ENCODE measurements around the gene LHFPL6.

LHFPL6 gene

DNA sequence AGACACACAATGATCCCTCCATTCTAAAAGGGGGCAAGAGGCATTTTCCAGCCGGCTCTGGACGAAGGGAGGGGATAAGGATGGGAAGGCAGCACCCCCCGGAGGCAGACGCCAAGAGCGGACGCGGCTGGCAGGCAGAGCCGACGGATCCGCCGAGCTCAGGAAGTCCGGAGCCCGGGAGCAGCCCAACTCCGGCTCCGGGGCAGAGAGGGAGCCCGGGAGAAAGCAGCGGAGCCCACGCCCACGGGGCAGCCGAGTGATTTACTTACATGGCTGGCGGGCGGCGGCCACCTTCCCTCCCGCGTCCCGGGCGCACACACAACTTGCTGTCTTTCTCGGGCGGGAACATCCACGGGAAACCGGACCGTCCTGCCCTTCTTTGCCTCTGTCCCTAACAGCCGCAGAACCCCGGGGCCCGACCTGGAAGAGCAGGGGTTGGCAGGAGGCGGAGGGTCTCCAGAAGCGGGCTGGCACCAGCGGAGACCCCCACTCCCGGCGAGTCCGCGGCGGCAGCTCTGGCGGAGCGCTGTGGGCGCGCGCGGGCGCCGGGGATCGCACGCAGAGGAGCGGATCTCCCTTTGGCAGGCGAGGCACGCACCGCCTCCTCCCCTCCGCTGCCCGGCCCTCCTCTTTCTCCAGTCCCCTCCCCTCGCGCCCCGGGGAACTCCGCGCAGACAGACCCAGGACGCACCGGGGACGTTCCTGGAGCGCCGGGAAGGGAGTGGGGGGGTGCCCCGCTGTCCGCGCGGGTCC lies at the start of gene LHFPL6:
LHFPL6 (minus strand) TSS at position 580 of the 753 bp plus-strand sequence.
- peak; percentile 64 for DNase-seq (ENCODE audit: insufficient read length, low spot score)
- no peak for FAIRE-seq

DNA sequence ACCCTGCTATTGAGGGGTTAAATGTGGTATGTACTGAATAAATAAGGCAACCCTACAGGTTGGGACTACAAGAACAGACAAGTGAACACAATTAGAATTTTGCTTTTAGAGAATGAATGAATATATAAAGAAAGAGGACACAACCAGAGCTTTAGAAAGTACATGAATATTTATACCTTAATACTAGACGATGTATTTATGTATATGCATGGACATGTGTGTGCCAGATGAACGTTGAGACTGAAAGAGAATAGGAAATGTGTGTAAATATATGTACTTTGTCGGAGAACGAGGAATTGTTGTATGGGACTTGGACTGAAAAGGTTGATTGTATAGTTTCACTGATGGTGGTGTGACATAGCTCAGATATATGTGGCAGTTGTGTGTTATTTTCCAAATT lies 43.1 kb upstream of the LHFPL6 start:
- no peak for DNase-seq (ENCODE audit: insufficient read length, low spot score)
- no peak for FAIRE-seq

DNA sequence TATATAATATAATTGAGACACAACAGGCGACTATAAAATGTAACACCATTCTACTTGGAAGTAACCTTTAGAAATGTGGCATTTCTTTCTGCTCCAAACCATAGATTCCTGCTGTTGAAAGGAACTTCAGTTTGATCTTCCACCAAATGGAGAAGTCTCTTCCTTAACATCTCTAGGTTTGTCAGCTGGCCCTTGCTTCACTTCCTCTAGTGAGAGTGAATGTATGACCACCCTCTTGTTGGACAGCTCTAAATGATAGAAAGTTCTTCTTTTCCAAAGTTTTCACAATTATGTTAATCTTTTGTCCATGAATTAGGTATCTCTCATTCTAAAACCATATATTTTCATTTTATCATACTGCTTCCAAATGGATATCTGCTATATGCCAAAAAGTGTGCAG lies 38.7 kb upstream of the LHFPL6 start:
- DNase-seq (ENCODE audit: insufficient read length, low spot score), result no peak

DNA sequence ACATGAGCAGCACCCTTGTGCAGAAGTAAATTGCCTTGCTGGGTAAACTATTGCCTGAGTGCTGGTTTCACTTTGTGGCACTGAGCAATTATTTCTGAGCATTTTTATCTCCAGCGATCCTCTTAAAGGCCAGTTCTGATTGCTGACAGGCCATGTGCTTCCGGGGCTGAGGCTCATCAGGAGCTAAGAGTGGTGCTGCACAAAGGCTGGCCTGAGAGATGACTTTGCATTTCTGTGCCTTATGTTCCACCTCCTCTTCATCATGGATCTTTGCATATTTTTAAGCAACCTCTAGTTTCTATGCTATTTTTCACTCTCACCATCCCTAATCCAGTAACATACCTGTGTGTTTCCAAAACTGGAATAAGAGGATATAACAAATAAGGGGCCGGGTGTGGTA lies 34.9 kb upstream of the LHFPL6 start:
- no peak for FAIRE-seq
- no peak for DNase-seq (ENCODE audit: insufficient read length, low spot score)

More for the DNA sequence above, 38.7 kb upstream of the LHFPL6 start:
- no peak for FAIRE-seq

DNA sequence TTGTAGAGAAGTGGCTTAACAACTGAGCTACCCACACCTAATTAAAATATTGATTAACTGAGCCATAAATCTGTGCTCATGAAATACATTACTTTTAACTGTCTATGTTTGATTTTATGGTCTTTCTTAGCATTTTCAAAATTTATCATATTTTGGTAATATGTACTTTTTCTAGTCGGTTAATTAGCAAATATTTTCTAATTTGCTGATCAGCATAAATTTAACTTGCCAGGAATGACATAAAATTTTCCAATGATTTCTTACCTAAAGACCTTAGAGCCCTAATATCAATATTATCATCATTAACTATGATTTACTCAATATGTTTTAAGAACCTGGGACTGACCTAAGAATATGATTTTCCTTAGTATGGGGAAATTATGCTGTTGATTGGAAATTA lies 32.6 kb upstream of the LHFPL6 start:
- DNase-seq (ENCODE audit: insufficient read length, low spot score) (no peak), FAIRE-seq (no peak)

DNA sequence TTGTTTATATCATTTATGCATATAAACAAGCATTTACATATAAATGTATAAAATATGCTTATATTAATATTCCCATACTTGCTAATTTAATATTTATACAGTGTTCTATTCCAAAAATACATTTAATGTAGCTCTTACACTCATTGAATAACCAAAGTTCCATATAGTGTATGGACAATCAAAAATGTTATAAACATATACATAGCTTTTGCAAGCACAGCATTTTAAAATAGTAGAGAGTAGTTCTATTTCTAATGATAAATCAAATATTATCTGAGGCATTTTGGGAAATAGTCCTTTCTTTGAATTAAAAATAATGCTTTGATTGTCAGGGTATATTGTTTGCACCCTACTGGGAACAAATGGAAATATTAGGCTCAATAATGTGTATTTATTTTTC lies 30.0 kb upstream of the LHFPL6 start:
- no peak for DNase-seq (ENCODE audit: insufficient read length, low spot score)
- no peak for FAIRE-seq

DNA sequence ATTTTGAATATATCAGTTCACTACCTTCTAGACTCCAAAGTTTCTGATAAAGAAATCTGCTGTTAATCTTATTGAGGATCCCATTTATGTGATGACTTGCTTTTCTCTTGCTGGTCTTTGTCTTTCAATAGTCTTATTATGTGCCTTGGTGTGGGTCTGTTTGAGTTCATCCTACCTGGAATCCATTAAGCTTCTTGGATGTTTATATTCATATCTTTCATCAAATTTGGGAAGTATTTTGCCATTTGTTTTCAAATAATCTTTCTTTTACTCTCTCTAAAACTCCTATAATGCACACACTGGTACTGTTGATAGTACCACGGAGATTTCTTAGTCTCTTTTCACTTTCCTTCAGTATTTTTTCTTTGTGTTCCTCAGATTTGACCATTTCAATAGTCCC lies 28.3 kb upstream of the LHFPL6 start:
- FAIRE-seq, result no peak

DNA sequence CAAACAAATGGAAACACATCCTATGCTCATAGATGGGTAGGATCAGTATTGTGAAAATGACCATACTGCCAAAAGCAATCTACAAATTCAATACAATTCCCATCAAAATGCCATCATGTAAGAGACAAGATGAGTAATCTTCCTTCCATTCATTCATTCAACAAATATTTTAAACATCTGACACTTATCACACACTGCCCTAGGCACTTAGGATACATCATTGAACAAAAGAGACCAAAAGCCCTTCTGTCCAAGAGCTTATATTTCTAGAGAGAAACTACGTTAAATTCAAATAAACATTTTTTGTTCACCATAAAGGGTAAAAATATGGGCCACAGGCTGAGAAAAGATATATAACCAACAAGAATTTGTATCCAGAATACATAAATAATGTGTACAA lies 20.5 kb upstream of the LHFPL6 start:
- FAIRE-seq (no peak), DNase-seq (ENCODE audit: insufficient read length, low spot score) (no peak)

More for the DNA sequence above, 28.3 kb upstream of the LHFPL6 start:
- DNase-seq (ENCODE audit: insufficient read length, low spot score), result no peak

DNA sequence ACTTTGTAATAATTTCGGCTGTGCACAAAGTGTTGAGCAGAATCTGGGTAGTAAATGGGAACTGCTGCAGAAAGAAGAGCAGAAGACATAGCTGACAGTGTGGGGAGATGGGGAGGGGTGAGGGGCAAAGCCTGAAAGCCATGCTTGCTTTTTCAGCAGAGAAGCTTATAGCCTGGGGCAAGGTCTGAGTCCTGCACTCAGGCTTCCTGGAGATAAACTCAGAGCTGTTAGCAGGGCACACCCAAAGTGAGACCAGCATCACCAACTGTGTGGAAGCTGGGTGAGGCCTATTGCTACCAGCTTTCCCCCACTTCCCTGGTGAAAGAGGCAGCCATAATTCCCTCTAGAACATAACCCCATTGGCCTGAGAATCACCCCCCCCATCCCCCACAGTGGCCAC lies 15.6 kb upstream of the LHFPL6 start:
- no peak for DNase-seq (ENCODE audit: insufficient read length, low spot score)
- no peak for FAIRE-seq

DNA sequence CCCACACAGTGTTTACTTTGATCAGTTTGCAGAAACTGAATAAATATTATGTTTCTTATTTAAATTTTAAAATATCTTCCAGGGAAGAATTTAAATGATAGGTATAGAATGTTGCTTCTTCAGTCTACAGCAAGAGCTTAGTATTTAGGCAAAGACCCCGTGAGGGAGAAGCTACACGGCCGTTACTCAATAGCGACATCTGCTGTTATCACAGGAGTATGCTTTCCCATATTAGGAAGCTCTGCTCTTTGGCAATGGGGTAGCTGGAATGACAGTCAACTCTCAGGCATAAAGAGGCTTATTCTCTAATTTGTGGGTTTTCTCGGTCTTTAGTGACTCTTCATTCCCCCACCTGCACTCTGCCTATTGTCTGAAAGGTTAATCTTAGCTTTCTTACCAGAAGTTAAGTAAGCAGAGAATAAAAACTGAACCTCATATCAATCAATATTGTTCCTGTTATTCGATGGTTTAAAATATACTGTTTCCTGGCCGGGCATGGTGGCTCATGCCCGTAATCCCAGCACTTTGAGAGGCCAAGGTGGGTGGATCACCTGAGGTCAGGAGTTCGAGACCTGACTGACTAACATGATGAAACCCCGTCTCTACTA lies 13.2 kb upstream of the LHFPL6 start:
- DNase-seq (ENCODE audit: insufficient read length, low spot score), result peak; percentile 51
- no peak for FAIRE-seq

DNA sequence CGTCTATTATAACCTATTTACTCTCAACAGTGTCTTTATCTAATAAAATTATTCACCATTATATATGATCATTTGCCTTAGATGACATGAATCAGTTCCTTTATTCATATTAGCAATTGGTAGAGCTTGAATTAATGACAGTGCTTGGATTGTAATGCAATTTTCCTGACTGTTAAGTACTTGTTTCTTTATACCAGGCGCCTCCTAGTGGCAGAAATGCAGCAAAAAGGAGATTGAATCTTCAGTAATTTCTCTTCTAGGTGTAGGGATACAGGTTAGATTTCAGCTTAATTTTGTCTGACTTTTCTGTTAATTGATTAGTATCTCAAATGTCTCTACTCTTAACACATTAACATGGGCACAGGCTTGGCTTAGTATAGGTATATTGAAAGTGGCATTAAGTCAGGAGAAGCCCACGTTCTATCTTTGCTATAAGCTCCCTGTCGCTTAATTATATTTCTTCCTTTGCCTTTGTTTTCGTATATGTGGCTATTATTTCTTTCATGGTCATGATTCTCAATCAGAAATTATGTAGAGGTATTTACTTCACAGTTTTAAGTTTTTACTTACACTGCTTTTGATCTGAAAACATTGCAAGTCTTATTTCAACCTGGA lies 9.1 kb upstream of the LHFPL6 start:
- peak; percentile 23 for DNase-seq (ENCODE audit: insufficient read length, low spot score)
- FAIRE-seq, result no peak

DNA sequence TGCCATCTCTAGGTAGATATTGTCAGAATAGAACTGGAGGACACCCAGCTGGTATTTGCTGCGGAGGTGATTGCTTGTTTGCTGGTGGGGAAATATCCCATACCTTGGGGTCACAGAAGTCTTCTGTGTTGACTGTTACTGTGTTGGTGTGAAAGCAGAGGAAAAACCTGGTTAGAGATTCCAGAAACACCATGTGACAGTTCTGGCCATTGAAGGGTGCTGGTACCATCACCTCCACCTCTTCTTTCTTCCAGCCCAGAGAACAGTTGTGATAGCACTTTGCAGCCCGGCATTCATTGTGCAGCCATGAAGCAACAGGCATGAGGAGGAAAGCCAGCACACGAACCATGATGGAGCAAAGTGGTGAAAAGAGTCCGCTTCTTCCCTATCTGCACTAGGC lies 4.9 kb upstream of the LHFPL6 start:
- FAIRE-seq, result no peak
- no peak for DNase-seq (ENCODE audit: insufficient read length, low spot score)

DNA sequence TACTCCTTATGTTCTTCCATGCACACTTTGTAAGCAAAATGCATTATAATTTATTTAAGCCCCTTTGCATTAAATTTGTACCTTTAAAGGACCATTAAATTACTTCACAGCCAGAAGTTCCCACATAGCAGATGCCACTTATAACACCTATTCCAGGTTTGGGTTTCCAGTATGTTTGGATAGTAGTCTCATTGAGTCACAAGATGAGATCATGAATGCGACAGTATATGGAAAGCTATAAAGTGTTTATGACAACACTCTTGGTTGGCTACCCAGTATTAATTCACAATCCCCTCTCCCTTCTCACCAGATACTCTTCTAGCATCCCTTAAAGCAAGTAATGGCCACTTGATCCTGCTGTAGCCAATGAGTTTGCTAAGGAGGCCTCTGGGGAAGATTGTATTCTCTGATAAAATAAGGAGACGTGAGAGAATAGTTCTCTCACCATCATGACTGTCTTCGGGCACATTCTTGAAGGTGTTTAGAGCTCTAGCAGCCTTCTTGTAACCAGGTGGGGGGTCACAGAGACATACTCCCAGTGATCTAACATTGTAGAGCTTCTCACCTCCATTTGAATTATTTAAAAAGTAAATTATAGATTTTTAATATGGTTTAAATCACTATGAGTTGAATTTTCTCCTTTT lies 2.8 kb upstream of the LHFPL6 start:
- FAIRE-seq (no peak), DNase-seq (ENCODE audit: insufficient read length, low spot score) (no peak)

DNA sequence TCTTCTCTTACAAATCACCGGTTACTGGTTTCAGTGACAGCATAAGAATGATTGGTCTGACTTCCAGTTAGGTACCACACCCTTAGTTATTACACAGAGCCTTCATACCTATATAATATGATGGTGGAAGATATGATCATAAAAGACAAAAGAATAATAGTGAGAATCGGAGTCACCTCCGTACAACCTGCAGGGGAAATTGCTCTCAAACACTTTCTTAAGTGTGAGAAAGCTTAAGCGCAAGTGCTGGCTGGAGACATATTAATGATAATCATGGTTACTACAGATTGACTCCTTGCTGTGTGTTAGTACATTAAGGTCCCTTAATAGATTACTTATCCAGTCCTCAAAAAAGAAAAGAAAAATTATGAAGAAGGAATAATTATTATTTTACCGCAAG lies 1.8 kb upstream of the LHFPL6 start:
- FAIRE-seq (no peak), DNase-seq (ENCODE audit: insufficient read length, low spot score) (no peak)

DNA sequence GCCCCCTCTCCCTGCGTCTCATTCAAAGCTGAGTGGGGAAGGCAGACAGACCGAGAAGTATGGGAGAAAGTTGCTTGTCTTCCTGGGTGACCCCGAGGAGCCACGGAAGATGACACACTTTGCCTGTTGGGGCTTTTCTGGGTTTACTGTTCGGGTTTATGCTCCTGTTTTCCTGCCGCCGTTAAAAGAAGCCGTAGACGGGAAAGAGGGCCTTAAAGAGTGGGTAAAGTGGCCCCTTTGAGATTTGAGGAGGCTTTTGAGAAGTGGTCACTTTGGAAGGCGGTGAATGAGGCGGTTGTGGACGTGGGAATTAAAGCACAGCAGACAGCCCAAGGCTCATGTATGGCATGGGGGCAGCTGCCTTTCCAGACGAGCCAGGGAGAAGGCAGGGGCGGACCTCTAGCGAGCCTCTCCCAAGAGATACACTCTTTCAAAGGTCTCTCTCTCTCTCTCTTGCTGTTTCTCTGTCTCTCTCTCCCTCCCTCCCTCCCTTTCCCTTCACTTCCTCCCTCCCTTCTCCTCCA lies 493 bp upstream of the LHFPL6 start:
- FAIRE-seq, result no peak
- no peak for DNase-seq (ENCODE audit: insufficient read length, low spot score)

DNA sequence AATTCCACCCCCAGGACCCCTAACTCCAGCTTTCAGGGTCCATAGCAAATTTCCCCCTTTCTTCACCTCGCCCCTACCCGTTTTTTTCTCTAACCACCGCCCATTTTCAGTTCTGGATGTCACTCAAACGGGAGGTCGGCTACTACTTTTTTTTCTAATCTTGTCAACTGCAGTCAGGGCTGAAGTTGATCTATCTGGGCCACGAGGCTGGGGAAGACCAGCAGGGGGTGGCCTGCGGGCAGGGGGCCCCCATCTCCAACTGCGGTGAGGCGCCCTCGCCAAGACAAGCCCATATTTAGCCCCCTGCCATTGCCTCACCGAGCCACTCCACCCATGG lies 748 bp downstream of the LHFPL6 start:
- FAIRE-seq, result no peak
- DNase-seq (ENCODE audit: insufficient read length, low spot score), result no peak

DNA sequence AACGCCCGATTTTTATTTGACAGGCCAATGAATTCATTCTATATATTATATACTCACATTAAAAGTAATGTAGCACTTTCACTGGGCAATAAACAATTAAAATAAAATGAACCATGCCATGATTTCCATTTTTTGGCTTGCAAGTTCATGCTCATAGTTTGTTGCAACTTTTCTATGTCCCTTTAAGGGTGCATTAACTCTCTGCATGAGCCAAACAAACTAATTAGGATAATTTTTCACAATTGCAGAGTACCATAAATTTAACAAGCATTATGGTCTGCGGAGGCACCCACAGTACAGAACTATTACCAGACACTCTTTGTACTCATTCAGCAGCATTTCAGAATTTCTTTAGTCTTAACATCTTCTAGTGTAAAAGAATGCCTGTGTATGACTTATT lies 1.4 kb downstream of the LHFPL6 start:
- no peak for FAIRE-seq

DNA sequence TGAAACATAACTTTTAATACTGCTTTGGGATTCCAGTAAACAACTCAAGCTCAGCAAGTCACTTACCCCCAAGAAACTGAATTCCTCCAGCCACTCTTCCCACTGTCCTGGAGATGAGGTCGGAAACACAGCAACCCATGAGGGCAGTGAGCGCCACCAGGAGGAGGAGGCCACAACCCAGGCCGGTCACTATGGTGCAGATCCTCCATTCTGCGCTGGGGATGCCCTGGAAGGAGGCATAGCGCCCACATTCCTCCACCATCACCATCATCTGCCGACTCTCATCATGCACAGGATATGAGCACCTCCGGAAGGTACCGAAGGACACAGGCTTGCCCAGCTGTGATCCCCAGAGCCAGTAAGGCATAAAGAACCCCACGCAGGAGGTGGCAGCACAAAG lies 2.2 kb downstream of the LHFPL6 start:
- no peak for FAIRE-seq

More for the DNA sequence above, 1.4 kb downstream of the LHFPL6 start:
- no peak for DNase-seq (ENCODE audit: insufficient read length, low spot score)

DNA sequence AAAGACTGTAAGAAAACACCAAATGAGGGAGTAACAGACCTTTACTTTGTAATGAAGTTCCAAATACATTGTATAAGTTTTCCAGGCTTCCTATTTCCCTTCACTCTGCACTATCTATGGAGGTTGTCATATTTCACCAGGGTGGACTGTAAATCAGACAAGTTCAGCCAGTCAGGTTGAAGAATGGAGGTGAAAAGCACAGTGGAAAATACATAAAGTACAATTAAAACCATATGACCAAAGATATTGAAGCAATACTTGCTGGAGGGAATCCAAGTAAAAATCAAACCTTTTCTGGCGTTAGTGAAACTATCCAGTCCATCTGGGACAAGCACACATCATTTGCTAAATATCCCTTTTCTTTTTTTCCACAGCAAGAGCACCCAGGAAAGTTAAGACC lies 3.2 kb downstream of the LHFPL6 start:
- FAIRE-seq, result no peak
- DNase-seq (ENCODE audit: insufficient read length, low spot score), result no peak

More for the DNA sequence above, 2.2 kb downstream of the LHFPL6 start:
- DNase-seq (ENCODE audit: insufficient read length, low spot score), result no peak

DNA sequence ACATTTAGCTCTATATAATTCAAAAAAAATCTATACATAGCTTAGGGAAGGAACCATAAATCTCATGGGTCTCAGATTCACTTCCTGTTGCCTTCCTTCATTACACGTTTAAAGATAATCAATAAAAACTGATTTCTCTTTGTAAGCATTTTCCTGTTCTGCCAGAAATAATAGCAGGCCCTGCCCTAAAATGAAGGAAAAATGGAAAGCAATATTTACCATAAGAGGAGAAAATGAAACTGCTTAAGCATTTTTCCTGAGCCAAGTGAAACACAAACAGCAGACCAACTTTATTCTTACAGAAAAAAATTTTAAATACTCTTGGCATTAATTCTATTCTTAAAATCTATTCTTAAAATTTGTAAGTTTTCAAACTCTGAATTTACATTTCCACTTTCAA lies 4.0 kb downstream of the LHFPL6 start:
- FAIRE-seq (no peak), DNase-seq (ENCODE audit: insufficient read length, low spot score) (no peak)

DNA sequence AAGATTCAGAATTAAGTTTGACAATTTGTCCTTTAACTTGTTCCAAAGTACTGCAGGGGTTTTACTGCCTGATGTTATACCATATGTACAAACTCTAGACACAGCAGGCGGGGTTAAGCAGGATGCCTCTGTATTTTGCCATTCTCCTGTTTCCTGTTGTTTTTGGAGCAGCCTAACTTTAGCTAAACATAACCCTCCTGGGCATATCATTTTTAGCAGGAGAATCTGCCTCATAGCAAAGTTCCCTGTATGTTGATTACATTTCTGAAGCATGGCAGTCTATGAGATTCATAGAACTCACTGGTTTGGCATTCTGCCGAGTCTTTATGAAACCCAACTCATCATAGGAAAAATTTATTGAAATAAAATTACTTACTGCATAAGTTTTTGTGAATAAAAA lies 5.2 kb downstream of the LHFPL6 start:
- no peak for DNase-seq (ENCODE audit: insufficient read length, low spot score)
- FAIRE-seq, result no peak

Data from HTR-8/SVneo (cell line).